Retinal pigment epithelial cell (primary cell): ENCODE measurements around the gene SOAT2.

ENCODE experiments used
- DNase-seq: peaks from one replicate; pipeline ENCODE4 v3.0.0-alpha.2; 2010; ENCODE audit warnings: low read depth
- H3K4me3 ChIP-seq: 2 replicates; pipeline ENCODE4 v1.5.1; 2011; ENCODE audit warnings: mild to moderate bottlenecking, low read length, control low read depth, moderate library complexity
- CTCF ChIP-seq: conservative IDR thresholded peaks from 2 replicates; pipeline ENCODE4 v1.5.1; 2011; ENCODE audit warnings: low read depth, low read length, control low read depth, inconsistent platforms

Gene SOAT2

GRCh38 chr12:53171725-53172329, 68.5 kb downstream of the SOAT2 start:
- H3K4me3 ChIP-seq, result no peak overlapping the region
- TF ChIP-seq CTCF, result no peak
- no peak for DNase-seq

GRCh38 chr12:53172352-53172751, 69.1 kb downstream of the SOAT2 start:
- H3K4me3 ChIP-seq, result no peak overlapping the region
- no peak for DNase-seq
- TF ChIP-seq CTCF, result no peak

GRCh38 chr12:53173085-53173715, 69.9 kb downstream of the SOAT2 start:
- no peak overlapping the region for H3K4me3 ChIP-seq
- DNase-seq, result no peak
- no peak for TF ChIP-seq CTCF
